Measurements from ENCODE around the gene MOGAT1.
A peak's percentile ranks its signal among the peaks of the same experiment; 100 is the strongest.
"Not testable (repeated sequence)": the region's sequence is repeated elsewhere in the genome, so short reads cannot be mapped to it uniquely, and the experiment has no call there.

The MOGAT1 gene

GRCh38 chr2:222670191-222671038, 1.0 kb upstream of the MOGAT1 start:
- no peak for DNase-seq (ENCODE audit: low read depth)

- no peak for DNase-seq (ENCODE audit: low read depth)
Observed at GRCh38 chr2:222672068-222672401, 577 bp downstream of the MOGAT1 start.

GRCh38 chr2:222673273-222673672, 1.8 kb downstream of the MOGAT1 start:
- no peak for DNase-seq (ENCODE audit: low read depth)

DNA sequence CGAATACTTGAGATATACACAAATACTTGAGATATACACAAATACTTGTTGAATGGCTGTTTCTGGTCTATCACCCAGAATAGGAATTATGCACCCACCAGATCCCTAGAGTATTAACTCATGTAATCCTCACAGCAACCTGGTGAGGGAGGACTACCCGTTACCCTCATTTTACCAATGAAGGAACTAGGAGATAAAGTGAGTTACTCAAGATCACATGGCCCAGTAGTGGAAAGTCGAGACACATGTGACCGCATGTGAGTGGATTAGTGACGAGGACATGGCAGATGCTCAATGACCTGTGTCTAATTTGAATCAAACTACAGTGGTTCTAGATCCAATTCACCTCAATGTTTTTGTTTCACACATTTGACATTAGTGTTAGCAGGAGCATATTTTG, 2.4 kb downstream of the MOGAT1 start:
- no peak for DNase-seq (ENCODE audit: low read depth)

DNA sequence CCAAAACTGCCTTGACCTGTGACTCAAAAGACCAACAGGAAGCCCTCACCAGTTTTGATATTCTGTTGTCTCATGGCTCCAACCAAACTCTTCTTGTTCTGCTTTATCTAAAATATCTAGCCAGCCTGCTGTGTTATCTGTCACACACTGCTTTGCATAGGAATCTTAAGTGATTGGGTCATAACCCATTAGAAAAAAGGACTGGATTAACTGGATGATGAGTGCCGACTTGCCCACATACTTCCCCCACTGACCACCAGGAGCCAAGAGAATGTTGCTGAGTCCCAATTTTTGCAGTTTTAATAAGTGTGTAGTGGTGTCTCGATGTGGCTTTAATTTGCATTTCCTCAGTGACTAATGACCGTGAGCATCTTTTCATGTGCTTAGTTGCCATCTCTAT, 6.5 kb downstream of the MOGAT1 start:
- no peak for DNase-seq (ENCODE audit: low read depth)

DNA sequence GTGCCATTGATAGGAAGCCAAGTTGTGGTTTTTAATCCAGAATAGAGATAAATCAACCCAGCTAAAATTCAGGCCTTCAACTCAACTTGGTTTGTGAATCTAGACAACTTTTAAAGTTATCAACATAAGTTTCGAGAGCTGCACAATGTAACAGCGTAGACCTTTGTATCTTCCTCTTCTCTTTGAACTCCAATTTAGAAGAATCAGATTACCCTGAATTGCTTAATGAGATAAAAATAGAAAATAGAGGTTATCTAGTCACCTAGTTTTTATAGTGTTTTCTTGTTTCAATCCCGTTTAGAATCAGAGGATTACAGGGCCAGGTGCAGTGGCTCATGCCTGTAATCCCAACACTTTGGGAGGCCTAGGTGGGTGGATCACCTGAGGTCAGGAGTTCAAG, 12.3 kb downstream of the MOGAT1 start:
- no peak for DNase-seq (ENCODE audit: low read depth)

DNA sequence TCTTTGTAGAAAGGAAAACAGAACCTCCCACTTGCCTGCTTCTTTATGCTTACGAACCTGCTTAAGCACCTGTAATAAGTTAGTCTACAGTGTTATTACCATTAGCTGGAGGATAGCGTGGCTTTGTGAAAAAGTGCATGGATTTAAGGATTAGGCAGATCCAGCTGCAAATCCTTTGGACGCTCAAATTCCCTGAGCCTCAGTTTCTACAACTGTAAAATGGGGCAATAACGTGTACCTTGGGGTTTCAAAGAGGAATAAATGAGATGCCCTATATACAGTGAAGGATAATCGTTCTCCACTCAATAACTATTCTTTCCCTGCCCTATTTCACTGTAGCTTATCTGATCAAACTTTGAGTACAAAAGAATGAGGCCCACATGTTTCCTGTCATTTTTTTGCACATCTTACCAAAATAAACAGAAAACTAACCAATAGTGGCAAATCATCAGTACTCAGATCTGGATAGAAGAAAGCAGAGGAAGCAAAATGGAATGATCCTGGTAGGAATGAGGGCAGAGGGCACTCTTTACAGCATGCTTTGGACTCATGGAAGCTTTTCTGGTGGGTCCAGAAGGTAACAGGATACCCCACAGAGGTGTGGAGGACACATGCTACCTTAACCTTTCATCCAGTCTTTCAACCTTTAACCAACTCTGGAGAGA, 14.8 kb downstream of the MOGAT1 start:
- DNase-seq (ENCODE audit: low read depth), result no peak

DNA sequence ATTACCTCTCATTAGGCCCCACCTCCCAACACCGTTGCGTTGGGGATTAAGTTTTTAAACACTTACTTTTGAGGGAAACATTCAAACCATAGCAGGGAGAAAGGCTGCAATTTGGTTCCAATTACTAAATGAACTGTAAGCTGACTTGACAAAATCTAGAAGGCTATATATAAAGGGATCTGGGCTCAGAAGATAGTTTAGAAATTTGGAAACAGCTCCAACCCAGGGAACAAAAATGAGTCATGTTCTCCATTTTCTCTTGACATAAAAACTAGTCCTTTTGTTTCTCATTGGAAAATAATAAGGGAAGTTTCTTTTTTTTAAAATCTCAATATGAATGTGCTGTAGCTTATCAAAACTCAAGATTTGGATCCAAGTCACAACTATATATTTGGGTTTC, 17.5 kb downstream of the MOGAT1 start:
- DNase-seq (ENCODE audit: low read depth), result peak; percentile 52

- no peak for DNase-seq (ENCODE audit: low read depth)
Observed at GRCh38 chr2:222689322-222689721, 17.9 kb downstream of the MOGAT1 start.

- DNase-seq (ENCODE audit: low read depth), result peak; percentile 46
Observed at GRCh38 chr2:222690564-222691200, 19.2 kb downstream of the MOGAT1 start.

DNA sequence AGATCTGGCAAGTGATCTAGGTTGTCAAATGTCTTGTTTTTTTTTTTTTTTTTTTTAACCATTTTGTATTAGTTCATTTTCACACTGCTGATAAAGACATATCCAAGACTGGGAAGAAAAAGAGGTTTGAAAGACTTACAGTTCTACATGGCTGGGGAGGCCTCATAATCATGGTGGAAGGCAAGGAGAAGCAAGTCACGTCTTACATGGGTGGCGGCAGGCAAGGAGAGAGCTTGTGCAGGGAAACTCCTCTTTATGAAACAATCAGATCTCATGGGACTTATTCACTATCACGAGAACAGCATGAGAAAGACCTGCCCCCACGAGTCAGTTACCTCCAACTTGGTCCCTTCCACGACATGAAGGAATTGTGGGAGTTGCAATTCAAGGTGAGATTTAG, 22.0 kb downstream of the MOGAT1 start:
- DNase-seq (ENCODE audit: low read depth), result not testable (repeated sequence)

- DNase-seq (ENCODE audit: low read depth), result no peak
Observed at GRCh38 chr2:222693837-222694236, 22.4 kb downstream of the MOGAT1 start.

GRCh38 chr2:222698276-222698675, 26.8 kb downstream of the MOGAT1 start:
- no peak for DNase-seq (ENCODE audit: low read depth)

DNA sequence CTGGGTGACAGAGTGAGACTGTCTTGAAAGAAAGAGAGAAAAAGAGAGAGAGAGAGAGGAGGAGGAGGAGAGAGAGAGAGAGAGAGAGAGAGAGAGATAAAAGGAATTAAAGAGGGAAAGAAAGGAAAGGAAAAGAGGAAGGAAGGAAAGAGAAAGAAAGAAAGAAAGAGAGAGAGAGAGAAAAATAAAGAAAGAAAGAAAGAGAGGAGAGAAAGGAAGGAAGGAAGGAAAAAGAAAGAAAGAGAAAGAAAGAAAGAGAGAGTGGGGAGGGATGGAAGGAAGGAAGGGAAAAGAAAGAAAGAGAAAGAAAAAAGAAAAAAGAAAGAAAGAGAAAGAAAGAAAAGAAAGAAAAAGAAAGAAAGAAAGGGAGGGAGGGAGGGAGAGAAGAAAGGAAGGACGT, 29.8 kb downstream of the MOGAT1 start:
- no peak for DNase-seq (ENCODE audit: low read depth)

DNA sequence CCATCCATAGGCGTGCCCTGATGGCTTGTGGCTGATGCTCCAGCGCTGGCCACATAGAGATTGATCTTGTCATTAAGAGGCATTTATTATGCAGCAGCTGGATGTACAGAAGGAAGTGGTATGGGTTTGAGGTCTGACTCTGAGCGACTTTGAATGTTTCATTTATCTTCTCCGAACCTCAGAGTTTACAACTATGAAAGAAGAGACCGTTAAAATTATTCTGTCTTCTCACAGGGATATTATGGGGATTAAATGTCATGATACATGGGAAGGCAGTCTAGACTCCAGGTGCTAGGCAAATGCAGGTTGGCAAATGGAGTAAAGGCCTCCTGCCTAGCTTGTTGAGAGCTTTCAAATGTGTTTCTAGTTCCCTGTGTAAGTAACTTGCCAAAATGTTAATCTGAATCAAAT, 30.3 kb downstream of the MOGAT1 start:
- DNase-seq (ENCODE audit: low read depth), result no peak

DNA sequence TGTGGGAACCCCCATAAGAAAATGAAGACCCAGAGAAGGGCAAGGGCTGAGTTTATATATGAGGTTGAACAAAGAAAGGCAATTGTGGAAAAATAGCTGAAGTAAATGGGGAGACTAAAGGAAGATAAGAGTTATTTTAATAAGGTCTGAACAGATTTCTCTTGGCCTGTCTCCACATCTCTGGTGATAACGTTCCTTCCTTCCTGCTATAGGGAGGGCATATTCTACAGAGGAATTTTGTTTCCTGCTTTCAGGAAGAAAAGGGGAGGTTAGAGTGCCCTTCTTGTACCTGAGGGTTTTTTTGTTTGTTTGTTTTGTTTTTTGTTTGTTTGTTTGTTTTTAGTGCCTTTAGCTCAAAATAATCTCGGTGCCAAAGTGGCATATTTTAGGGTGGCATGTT, 31.6 kb downstream of the MOGAT1 start:
- no peak for DNase-seq (ENCODE audit: low read depth)

DNA sequence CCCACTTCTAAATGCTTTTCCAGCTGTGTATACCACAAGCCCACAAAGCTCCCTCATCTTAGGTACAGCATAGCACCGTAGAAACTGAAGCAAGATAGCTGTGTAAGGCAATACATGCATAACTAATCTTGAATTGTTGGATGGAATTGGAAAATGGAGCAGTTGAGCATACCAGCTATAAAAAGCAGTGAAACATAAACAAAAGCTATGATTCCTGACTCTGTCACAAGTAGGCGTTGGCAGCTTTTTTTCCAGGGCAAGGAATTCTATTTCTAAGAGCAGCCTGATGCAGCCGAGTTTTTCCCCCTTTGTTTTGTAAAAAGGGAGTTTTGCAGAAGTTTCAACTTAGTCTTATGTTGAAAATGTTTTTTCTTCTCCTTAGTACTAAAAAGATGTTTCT, 32.4 kb downstream of the MOGAT1 start:
- peak; percentile 54 for DNase-seq (ENCODE audit: low read depth)

DNA sequence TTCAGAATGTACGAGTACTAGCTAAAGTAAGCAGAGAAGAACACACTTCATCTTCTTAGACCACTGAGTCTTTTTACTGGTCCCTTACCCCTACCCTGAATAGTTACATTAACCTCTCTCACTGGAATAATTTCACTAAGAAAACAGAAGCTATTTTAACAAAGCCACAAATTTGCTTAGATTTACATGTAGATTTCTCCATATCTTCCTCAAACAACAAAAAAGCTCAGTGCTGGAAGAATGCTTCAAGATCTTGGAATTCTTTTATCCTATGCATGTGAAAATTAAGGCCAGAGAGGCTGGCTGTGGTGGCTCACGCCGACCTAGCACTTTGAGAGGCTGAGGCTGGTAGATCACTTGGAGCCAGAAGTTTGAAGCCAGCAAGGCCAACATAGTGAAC, 35.2 kb downstream of the MOGAT1 start:
- no peak for DNase-seq (ENCODE audit: low read depth)

GRCh38 chr2:222707102-222707688, 35.7 kb downstream of the MOGAT1 start:
- no peak for DNase-seq (ENCODE audit: low read depth)

DNA sequence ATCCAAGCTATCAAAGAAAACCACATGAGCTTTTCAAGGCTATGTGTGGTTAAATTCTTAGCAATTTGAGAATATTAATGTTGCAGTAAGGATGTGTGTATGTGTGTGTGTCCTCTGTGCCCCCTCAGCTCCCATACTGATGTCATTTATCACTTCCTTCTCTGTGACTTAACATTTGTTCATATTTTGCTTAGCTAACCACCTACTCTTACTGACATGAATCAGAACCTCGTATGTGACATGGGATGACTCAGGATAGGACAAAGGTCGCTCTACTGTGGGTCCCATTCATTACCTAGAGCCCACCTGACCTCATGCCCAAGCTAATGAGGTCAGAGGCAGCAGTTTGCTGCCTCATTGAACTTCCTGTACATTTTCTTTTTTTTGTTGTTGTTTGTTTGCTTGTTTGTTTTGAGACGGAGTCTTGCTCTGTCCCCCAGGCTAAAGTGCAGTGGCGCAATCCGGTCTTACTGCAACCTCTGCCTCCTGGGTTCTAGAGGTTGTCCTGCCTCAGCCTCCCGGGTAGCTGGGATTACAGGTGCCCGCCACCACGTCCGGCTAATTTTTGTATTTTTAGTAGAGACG, 36.3 kb downstream of the MOGAT1 start:
- no peak for DNase-seq (ENCODE audit: low read depth)

DNA sequence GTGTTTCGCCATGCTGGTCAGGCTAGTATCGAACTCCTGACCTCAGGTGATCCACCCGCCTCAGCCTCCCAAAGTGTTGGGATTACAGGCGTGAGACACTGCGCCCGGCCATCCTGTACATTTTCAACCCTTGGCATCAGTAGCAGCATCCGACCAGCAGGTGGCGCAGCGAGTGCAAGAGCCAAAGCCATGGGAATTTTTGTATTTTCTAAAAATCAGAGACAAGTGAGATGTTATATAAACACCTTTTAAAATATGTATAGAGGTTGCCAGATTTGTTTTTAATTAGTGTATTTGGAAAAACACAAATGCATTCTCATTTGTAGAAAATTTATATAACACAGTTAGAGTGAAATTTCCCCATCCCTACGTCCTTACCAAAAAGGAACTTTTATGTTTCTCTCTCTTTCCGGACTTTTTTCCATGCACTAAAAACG, 36.8 kb downstream of the MOGAT1 start:
- DNase-seq (ENCODE audit: low read depth), result peak; percentile 43

- peak; percentile 91 for DNase-seq (ENCODE audit: low read depth)
Observed at GRCh38 chr2:222709191-222709891, 37.9 kb downstream of the MOGAT1 start.

Data from stromal cell of bone marrow (primary cell).